Activated naive CD8-positive, alpha-beta T cell treated with anti-CD3 and anti-CD28 coated beads, Interleukin-2, amount 50 U/mL, for 16 hours (primary cell): ENCODE measurements around the gene PPIE.
"Not testable (repeated sequence)": the region's sequence is repeated elsewhere in the genome, so short reads cannot be mapped to it uniquely, and the experiment has no call there.

Experiments
- DNase-seq: peaks from one replicate; pipeline ENCODE4 v3.0.0-alpha.2; 2020; ENCODE audit warnings: low read depth, low spot score

The PPIE gene

DNA sequence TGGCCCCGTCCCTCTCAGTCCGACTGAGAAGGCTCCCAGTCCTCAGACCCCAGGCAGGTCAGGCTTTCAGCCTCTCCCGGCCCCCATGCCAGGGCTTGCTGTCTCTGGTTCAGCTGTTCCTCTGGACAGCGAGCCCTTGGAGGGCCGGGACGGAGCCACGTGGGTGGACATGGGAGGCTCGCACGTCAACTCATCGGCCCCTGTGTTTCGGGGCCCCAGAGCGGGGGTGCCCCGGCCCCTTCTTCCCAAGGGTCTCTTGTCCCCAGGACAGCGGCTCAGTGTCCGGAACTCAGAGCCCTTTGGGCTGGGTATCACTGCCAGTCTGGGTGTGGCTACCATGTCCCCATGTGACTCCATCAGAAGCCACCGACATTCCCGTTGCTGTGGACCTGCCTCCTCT lies 39.2 kb downstream of the PPIE start:
- DNase-seq, result not testable (repeated sequence)

- not testable (repeated sequence) for DNase-seq
These were observed 39.9 kb downstream of the PPIE start for GRCh38 chr1:39778463-39779099.

DNA sequence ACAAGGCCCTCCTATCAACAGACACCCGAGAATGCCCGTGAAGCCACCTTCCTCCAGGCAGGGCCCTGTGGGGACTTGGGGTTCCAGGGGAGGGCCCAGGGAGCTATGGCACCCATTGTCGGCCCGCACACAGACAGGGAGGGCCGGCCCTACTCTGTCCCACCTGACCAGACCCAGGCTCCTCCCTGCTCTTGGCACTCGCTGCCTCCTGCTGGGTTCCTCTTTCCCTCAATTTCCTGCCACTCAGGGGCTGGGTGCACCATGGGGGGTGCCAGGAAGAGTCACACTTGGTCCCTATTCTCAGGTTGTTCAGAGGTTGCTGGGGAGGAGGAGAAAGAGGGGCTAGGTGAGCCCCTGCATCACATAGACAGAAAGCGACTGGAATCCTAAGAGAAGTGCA lies 40.5 kb downstream of the PPIE start:
- no peak for DNase-seq

DNA sequence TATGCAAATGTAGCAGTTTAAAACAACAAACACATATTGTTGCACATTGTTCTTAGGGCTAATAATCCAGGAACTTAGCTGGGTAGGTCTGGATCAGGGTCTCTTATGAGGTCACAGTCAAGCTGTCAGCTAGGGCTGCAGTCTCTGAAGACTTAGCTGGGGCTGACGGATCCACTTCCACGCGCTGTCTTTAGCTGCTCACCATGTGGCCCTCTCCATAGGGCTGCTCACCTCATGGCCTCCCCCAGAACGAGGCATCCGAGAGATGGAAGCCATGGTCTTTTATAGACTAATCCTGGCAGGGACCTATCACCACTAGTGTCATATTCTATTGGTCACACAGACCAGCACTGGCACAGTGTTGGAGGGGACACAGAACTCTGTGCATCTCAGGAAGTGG lies 41.1 kb downstream of the PPIE start:
- no peak for DNase-seq

GRCh38 chr1:39781349-39781715 lies 42.6 kb downstream of the PPIE start:
- DNase-seq, result no peak

DNA sequence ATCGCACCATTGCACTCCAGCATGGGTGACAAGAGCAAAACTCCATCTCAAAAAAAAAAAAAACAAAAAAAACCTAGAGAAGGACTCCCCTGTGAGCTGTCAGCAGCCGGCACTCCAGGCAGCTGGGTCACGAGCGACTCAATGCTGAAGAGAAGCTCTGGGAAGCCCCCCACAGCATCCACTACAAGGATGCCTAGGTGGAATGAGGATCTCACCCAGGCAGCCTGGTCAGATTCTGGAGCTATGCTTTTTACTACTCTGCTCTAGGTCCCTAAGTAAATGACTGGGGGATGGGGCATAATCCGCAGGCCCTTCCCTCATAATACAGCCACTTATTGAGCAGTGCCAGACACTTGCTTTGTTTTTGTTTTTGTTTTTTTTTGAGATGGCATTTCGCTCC lies 43.4 kb downstream of the PPIE start:
- DNase-seq, result no peak

- not testable (repeated sequence) for DNase-seq
These were observed 44.0 kb downstream of the PPIE start for GRCh38 chr1:39782685-39783084.

GRCh38 chr1:39786303-39787107 lies 47.8 kb downstream of the PPIE start:
- not testable (repeated sequence) for DNase-seq

GRCh38 chr1:39787108-39787375 lies 48.4 kb downstream of the PPIE start:
- not testable (repeated sequence) for DNase-seq

DNA sequence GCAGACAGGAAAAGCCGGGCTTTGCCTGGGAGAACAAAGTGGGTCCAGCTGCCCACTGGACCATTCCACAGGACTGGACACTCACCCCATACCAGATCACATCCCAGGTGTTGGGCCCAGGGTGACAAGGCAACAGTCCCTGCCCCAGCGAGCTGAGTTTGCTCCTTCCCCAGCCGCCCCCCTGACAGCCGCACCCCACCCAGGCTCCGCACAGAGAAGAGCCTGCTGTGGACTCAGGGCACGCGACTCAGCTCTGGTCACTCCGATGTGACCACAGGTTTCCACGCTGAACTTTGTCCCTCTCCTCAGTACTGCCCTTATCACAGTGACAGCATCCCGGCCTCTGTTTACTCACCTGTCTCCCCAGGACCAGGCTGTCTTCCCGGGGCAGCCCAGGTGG lies 48.8 kb downstream of the PPIE start:
- DNase-seq, result no peak

GRCh38 chr1:39787964-39788363 lies 49.3 kb downstream of the PPIE start:
- not testable (repeated sequence) for DNase-seq

- no peak for DNase-seq
These were observed 49.7 kb downstream of the PPIE start for GRCh38 chr1:39788426-39788757.

GRCh38 chr1:39788758-39789570 lies 50.3 kb downstream of the PPIE start, which contains the start of gene BMP8B:
Gene BMP8B, minus strand, starts transcription at chr1:39788865. Its CDS starts 380 bp downstream, at chr1:39788485.
- no peak for DNase-seq

- no peak for DNase-seq
These were observed 51.0 kb downstream of the PPIE start for GRCh38 chr1:39789571-39790110.

GRCh38 chr1:39791838-39792237 lies 53.2 kb downstream of the PPIE start:
- no peak for DNase-seq

DNA sequence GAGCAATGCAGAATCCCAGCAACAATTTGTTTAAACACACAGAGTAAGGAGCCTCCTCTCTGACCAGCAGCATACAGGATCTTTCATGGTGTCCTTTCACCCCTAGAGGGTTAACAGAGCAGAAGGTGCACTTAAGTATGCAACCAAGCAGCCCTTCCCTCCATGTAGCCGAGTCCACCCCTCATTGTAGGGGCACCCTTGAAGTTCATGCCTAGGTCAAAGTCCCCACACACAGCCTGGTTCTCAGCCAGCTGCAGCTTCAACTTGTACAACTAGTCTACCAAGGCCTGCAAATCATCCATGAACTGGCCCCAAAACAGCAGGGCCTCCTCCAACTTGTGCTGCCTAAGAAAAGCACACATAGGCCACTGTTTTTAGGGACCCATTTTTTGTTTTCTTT lies 57.0 kb downstream of the PPIE start:
- DNase-seq, result no peak

- peak; percentile 75 for DNase-seq
These were observed 60.4 kb downstream of the PPIE start for GRCh38 chr1:39798859-39799769.

GRCh38 chr1:39799770-39800470 lies 61.2 kb downstream of the PPIE start:
- peak; percentile 32 for DNase-seq

GRCh38 chr1:39800471-39800835 lies 61.8 kb downstream of the PPIE start:
- DNase-seq, result no peak

DNA sequence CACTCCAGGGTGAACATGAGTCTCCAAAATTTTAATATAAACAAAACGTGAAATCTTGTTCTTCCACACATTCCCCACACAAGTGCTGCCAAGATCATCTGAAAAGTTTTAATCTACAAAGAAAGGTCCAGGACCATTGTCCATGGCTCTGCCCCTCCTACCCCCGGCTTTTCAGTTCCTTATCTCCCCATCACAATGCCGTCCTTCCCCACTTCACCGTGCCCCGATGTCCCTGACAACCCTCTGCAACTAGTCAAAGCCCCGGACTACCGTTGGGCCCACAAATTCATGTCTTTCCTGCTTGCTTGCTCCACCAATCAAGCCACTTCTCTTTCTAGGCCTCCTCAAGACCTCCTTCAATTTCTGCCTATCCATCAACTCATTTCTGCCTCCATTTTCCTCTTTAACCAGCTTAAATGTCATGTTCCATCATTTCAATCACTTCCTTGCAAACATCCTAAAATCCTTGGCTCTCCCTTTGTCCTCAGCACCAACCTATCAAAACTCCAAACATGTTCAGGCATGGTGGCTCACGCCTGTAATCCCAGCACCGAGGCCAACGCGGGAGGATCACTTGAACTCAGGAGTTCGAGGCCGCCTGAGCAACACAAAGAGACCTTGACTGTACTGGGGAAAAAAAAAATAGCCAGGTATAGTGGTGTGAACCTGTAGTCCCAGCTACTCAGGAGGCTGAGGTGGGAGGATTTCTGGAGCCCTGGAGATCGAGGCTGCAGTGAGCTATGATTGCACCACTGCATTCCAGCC lies 64.0 kb downstream of the PPIE start:
- DNase-seq, result no peak
